B cell (primary cell): ENCODE measurements around the gene AURKA. TPM values are rescaled to one million over a fixed set of nuclear protein-coding genes. Genes with fewer than 3 reads are reported as not detected.
A peak's percentile ranks its signal among the peaks of the same experiment; 100 is the strongest.

Source experiments
- ATAC-seq: fragments of 200-7000 bp; cut with Tn5 transposase; one replicate; pipeline ENCODE4 v1.10.0; 2021; ENCODE audit warnings: low read depth, mild to moderate bottlenecking, moderate number of reproducible peaks, moderate library complexity
- CTCF ChIA-PET: fragments of 350-600 bp; sonication (Branson Sonifier 250); formaldehyde crosslinking; loops from one replicate; lab custom pipeline; 2021; ENCODE audit warnings: antibody characterized with exemption, inconsistent platforms; lab: Charles Lee
- POLR2A ChIA-PET: fragments of 350-600 bp; sonication (Branson Sonifier 250); formaldehyde crosslinking; loops from one replicate; lab custom pipeline; 2021; ENCODE audit warnings: antibody characterized with exemption; lab: Charles Lee
- DNase-seq: peaks from one replicate; pipeline ENCODE4 v3.0.0; 2013
- H2AFZ ChIP-seq: 2 replicates; pipeline ENCODE4 v1.6.1; 2012; ENCODE audit warnings: mild to moderate bottlenecking, low read depth, low read length; ENCODE audit not compliant: insufficient read depth, poor library complexity, severe bottlenecking
- H3K27ac ChIP-seq, 2 donors: 1 replicate in 1 of 2; 2 replicates in 1 of 2; pipeline ENCODE4 v1.5.1; 2012 to 2013; ENCODE audit warnings: low read length in 2 of 2, mild to moderate bottlenecking in 2 of 2, moderate library complexity in 1 of 2
- H3K27me3 ChIP-seq, 4 experiments: fragments of 200-600 bp in 1 of 4; sonication (generic) in 1 of 4; replicated peaks in 1 of 4; 1 replicate in 2 of 4; 2 replicates in 2 of 4; pipeline versions ENCODE4 v1.6.1 to v1.7.0; 2013 to 2016; ENCODE audit warnings: low read length in 3 of 4, mild to moderate bottlenecking in 2 of 4, mixed read lengths in 1 of 4, moderate library complexity in 1 of 4; ENCODE audit not compliant: insufficient read depth in 4 of 4, control insufficient read depth in 3 of 4; ENCODE audit errors: control extremely low read depth in 1 of 4
- H3K36me3 ChIP-seq, 2 experiments: replicated peaks in 1 of 2; 1 replicate in 1 of 2; 2 replicates in 1 of 2; pipeline versions ENCODE4 v1.6.1 to v1.7.1; 2013; ENCODE audit warnings: low read length in 1 of 2; ENCODE audit not compliant: insufficient read depth in 2 of 2, control insufficient read depth in 1 of 2; ENCODE audit errors: control extremely low read depth in 1 of 2, extremely low read depth in 1 of 2
- H3K4me1 ChIP-seq, 2 donors: fragments of 200-600 bp in 1 of 2; sonication (generic) in 1 of 2; 1 replicate in 1 of 2; 2 replicates in 1 of 2; pipeline versions ENCODE4 v1.5.1 to v1.6.1; 2013 to 2017; ENCODE audit warnings: low read length in 2 of 2; ENCODE audit not compliant: control insufficient read depth in 2 of 2, insufficient read depth in 2 of 2
- H3K4me2 ChIP-seq: replicated peaks from 2 replicates; pipeline ENCODE3; 2012; ENCODE audit warnings: mild to moderate bottlenecking, low read depth, low read length; ENCODE audit not compliant: poor library complexity, severe bottlenecking
- H3K4me3 ChIP-seq, 5 experiments: fragments of 200-600 bp in 1 of 5; sonication (generic) in 1 of 5; 1 replicate in 3 of 5; 2 replicates in 2 of 5; pipeline versions ENCODE4 v1.5.1 to v1.7.0; 2011 to 2016; ENCODE audit warnings: low read length in 4 of 5, mild to moderate bottlenecking in 4 of 5, low read depth in 2 of 5, control low read depth in 1 of 5, moderate library complexity in 1 of 5; ENCODE audit not compliant: insufficient read depth in 1 of 5; ENCODE audit errors: control extremely low read depth in 1 of 5, extremely low read depth in 1 of 5
- H3K79me2 ChIP-seq: fragments of 200-600 bp; sonication (generic); one replicate; pipeline ENCODE4 v1.6.0; 2016; ENCODE audit warnings: low read length; ENCODE audit not compliant: control insufficient read depth, insufficient read depth
- H3K9ac ChIP-seq: fragments of 200-600 bp; sonication (generic); 2 replicates; pipeline ENCODE4 v1.6.1; 2017; ENCODE audit warnings: mild to moderate bottlenecking, low read length, moderate library complexity
- H3K9me3 ChIP-seq, 3 donors: one replicate each; pipeline versions ENCODE4 v1.6.1 to v1.7.1; 2013; ENCODE audit warnings: low read length in 2 of 3; ENCODE audit not compliant: control insufficient read depth in 2 of 3, insufficient read depth in 1 of 3; ENCODE audit errors: control extremely low read depth in 1 of 3
- H4K20me1 ChIP-seq: 2 replicates; pipeline ENCODE4 v1.6.0; 2012; ENCODE audit warnings: mild to moderate bottlenecking, low read length; ENCODE audit not compliant: insufficient read depth, control insufficient read depth, poor library complexity, severe bottlenecking
- H3K27ac Mint-ChIP-seq: one replicate; pipeline ENCODE4 v1.8.0; 2021; ENCODE audit warnings: mixed read lengths
- H3K27me3 Mint-ChIP-seq: one replicate; pipeline ENCODE4 v1.8.0; 2021; ENCODE audit warnings: mixed read lengths
- H3K4me1 Mint-ChIP-seq: one replicate; pipeline ENCODE4 v1.8.0; 2021; ENCODE audit warnings: mixed read lengths
- H3K4me3 Mint-ChIP-seq: one replicate; pipeline ENCODE4 v1.8.0; 2021; ENCODE audit warnings: mixed read lengths
- H3K9me3 Mint-ChIP-seq: one replicate; pipeline ENCODE4 v1.8.0; 2022; ENCODE audit warnings: mixed read lengths; ENCODE audit not compliant: insufficient read depth
- CTCF ChIP-seq: fragments of 200-600 bp; IDR thresholded peaks from one replicate; pipeline ENCODE4 v1.8.0; 2022; ENCODE audit warnings: antibody characterized with exemption, mild to moderate bottlenecking
- EZH2 ChIP-seq: IDR thresholded peaks from 2 replicates; pipeline ENCODE4 v1.6.1; 2012; ENCODE audit warnings: borderline replicate concordance, low read depth, mild to moderate bottlenecking, moderate library complexity, low read length; ENCODE audit not compliant: insufficient read depth, poor library complexity, severe bottlenecking
- WGBS: methylation state at CpG from one replicate; pipeline ENCODE4 v1.1.5; 2013; ENCODE audit warnings: missing lambda C conversion rate; ENCODE audit not compliant: insufficient coverage; 5-methylcytosine and 5-hydroxymethylcytosine counted together
- intact Hi-C: fragments of 100-400 bp; cut with micrococcal nuclease; formaldehyde crosslinking; loops from one replicate; pipeline ENCODE4 v1.10.0; 2022
- polyA plus RNA-seq: library from polyadenylated mRNA; depleted of rRNA; stranded (reverse); fragments of >200 nt; gene quantifications from 2 replicates; pipeline ENCODE4 v1.2.3, GENCODE V29; 2012
- total RNA-seq, 2 donors: library from RNA; stranded (reverse); fragments of 120-200 nt in 1 of 2; gene quantifications; 1 replicate in 1 of 2; 2 replicates in 1 of 2; pipeline versions ENCODE4 v1.2.3 to v1.2.4, GENCODE V29; 2013 to 2022

The AURKA gene
- total and polyA plus RNA-seq, 2 donors (not counting 1 experiment from before 2014, with no cell fraction given), result 0.86 to 3.9 TPM

- TF ChIP-seq CTCF (no peak), EZH2 (no peak)
- no peak overlapping the region for H3K27ac Mint-ChIP-seq
- H3K4me2 ChIP-seq, result peak overlapping the region; percentile 98
These were observed 31.7 kb downstream of the AURKA start for GRCh38 chr20:56360133-56360907.

More at GRCh38 chr20:56360133-56360907, 31.7 kb downstream of the AURKA start:
- no peaks in the 10 kb centered on the region for H3K9me3 ChIP-seq
- H3K4me3 Mint-ChIP-seq, result peak overlapping the region; percentile 89
- H3K4me1 ChIP-seq, result peaks cover 0 to 15% of the 10 kb centered on the region in 2 donors
- H3K27me3 Mint-ChIP-seq, result no peaks in the 10 kb centered on the region
- no peaks in the 10 kb centered on the region for H3K9me3 Mint-ChIP-seq
- DNase-seq (no peak), ATAC-seq (no peak)
- ChIA-PET CTCF (no interaction called here), POLR2A (no interaction called here)
- no peaks in the 10 kb centered on the region for H3K27me3 ChIP-seq
- peaks cover 14% of the 10 kb centered on the region for H3K4me1 Mint-ChIP-seq
- H3K9ac ChIP-seq, result no peak overlapping the region
- WGBS, result 92% methylated on average over 12 of the region's 14 CpGs
- intact Hi-C loops, result no loop called here
- no peaks in the 10 kb centered on the region for H3K79me2 ChIP-seq
- H3K27ac ChIP-seq, result no peak overlapping the region
- H2AFZ ChIP-seq, result no peak overlapping the region
- H3K36me3 ChIP-seq, result no peaks in the 10 kb centered on the region
- no peak overlapping the region for H3K4me3 ChIP-seq
- H4K20me1 ChIP-seq, result no peaks in the 10 kb centered on the region
